ENCODE measurements around the gene FOXJ3. TPM values are rescaled to one million over a fixed set of nuclear protein-coding genes. Genes with fewer than 3 reads are reported as not detected.

The FOXJ3 gene
- total and polyA plus RNA-seq, 7 donors: 14.4 to 53.8 (median 39.9) TPM

DNA sequence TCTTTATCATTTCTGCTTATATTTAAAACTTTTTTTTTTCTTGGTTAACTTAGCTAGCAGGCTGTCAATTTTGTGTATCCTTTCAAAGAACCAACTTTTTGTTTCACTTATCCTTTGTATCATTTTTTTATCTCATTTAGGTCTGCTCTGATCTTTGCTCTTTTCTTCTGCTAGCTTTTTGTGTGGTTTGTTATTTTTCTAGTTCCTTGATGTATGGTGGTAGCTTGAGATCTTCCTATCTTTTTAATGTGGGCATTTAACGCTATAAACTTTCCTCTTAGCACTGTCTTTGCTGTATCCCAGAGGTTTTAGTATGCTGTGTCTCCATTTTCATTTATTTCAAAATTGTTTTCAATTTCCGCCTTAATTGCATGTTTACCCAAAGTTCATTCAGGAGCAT lies 36.5 kb downstream of the FOXJ3 start:
- intact Hi-C loops (cut with DNase I): no loop called here

DNA sequence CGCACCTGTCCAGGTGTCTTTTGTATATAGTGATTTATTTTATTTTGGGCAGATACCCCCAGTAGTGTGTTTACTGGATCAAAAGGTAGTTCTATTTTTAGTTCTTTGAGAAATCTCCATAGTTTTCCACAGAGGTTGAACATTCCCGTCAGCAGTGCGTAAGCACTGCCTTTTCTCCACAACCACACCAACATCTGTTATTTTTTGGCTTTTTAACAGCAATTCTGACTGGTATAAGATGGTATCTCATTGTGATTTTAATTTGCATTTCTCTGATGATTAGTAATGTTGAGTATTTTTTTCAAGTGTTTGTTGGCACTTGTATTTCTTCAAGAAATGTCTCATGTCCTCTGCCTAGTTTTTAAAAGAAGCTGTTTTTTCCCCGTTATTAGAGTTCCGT lies 39.2 kb downstream of the FOXJ3 start:
- TF ChIP-seq POLR2AphosphoS5 (IDR thresholded peaks at IDR 0.05) (no peak), POLR2A (IDR thresholded peaks at IDR 0.05) (no peak), EP300 (IDR thresholded peaks at IDR 0.05) (no peak)
- TF ChIP-seq, protein P1, sequence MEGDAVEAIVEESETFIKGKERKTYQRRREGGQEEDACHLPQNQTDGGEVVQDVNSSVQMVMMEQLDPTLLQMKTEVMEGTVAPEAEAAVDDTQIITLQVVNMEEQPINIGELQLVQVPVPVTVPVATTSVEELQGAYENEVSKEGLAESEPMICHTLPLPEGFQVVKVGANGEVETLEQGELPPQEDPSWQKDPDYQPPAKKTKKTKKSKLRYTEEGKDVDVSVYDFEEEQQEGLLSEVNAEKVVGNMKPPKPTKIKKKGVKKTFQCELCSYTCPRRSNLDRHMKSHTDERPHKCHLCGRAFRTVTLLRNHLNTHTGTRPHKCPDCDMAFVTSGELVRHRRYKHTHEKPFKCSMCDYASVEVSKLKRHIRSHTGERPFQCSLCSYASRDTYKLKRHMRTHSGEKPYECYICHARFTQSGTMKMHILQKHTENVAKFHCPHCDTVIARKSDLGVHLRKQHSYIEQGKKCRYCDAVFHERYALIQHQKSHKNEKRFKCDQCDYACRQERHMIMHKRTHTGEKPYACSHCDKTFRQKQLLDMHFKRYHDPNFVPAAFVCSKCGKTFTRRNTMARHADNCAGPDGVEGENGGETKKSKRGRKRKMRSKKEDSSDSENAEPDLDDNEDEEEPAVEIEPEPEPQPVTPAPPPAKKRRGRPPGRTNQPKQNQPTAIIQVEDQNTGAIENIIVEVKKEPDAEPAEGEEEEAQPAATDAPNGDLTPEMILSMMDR (IDR thresholded peaks at IDR 0.05): no peak
- H3K36me3 ChIP-seq: no peaks in the 10 kb centered on the region
- H3K27ac ChIP-seq: no peak overlapping the region
- H3K27me3 ChIP-seq: no peaks in the 10 kb centered on the region
- no peaks in the 10 kb centered on the region for H3K9me3 ChIP-seq
- DNase-seq: no peak
- no peak overlapping the region for H3K4me3 ChIP-seq
- 99% methylated on average over 5 of the region's 5 CpGs for WGBS, 2 donors
- H3K4me1 ChIP-seq: no peaks in the 10 kb centered on the region
- intact Hi-C loops (cut with DNase I): no loop called here

More for the DNA sequence above, 36.5 kb downstream of the FOXJ3 start:
- no peak for TF ChIP-seq POLR2A (IDR thresholded peaks at IDR 0.05)
- TF ChIP-seq EP300 (IDR thresholded peaks at IDR 0.05): no peak
- no peak for TF ChIP-seq POLR2AphosphoS5 (IDR thresholded peaks at IDR 0.05)
- TF ChIP-seq, protein P1 (IDR thresholded peaks at IDR 0.05): no peak
- WGBS, 2 donors: 86 to 96% methylated on average over 2 of the region's 2 CpGs
- Histone ChIP-seq H3K36me3 (no peaks in the 10 kb centered on the region), H3K9me3 (peaks cover 0 to 6% (median 0%) of the 10 kb centered on the region in 4 donors), H3K4me1 (no peaks in the 10 kb centered on the region), H3K4me3 (no peak overlapping the region), H3K27me3 (no peaks in the 10 kb centered on the region), H3K27ac (no peak overlapping the region)
- no peak for DNase-seq

DNA sequence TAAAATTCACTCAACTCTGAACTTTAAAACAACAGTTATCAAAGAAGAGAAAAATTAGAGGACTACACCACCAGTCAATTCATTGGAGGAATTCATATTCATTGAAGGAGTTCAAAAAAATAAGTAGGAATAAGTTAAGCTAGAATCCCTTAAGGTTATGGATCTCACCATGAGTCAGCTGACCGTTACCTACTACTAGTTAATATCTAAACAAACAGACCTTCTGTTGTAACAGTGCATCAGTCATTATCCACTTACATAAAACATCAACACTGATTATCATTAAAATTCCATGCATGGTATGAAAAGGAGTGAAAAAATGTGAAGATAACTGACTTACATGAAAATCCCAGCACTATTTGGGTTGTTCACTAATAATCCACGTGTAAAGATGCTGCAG lies 44.9 kb downstream of the FOXJ3 start:
- no peak for DNase-seq
- no peaks in the 10 kb centered on the region for H3K27me3 ChIP-seq
- no peak overlapping the region for H3K27ac ChIP-seq
- intact Hi-C loops (cut with DNase I): no loop called here
- WGBS, 2 donors: 69 to 84% methylated on average over 2 of the region's 2 CpGs
- no peaks in the 10 kb centered on the region for H3K9me3 ChIP-seq
- H3K36me3 ChIP-seq: no peaks in the 10 kb centered on the region
- TF ChIP-seq EP300 (IDR thresholded peaks at IDR 0.05) (no peak), POLR2A (IDR thresholded peaks at IDR 0.05) (no peak), POLR2AphosphoS5 (IDR thresholded peaks at IDR 0.05) (no peak)
- TF ChIP-seq, protein P1 (IDR thresholded peaks at IDR 0.05): no peak
- H3K4me1 ChIP-seq: no peaks in the 10 kb centered on the region
- no peak overlapping the region for H3K4me3 ChIP-seq

DNA sequence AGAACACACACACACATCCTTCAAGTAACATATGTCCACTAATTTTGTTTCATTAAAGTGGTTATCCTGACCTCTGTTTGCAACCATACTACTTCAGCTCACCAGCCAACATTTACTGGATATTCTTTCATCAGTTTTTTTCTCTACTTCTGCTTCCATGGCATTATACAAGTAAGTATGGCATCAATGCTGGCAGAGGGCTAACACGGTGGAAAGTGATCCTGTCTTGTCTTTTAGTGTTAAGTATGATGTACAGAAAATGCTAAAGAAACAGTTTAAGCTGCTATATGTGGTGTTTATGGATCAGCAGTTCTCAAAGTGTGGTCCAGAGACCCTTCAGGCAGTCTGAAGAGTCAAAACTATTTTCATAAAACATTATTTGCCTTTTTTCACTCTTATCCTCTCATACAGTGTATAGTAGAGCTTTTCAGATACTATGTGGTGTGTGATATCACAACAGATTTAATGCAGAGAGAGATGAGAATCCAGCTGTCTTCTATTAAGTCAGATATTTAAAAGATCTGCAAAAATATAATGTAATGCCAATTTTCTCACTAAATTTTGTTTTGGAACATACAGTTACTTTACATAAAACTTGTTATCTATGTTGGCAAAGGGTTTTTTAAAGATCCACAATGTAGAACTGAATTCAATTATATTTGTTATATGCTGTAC lies 46.6 kb downstream of the FOXJ3 start:
- H3K9me3 ChIP-seq: no peaks in the 10 kb centered on the region
- H3K27ac ChIP-seq: no peak overlapping the region
- WGBS, 2 donors: 74 to 87% methylated on average over 1 of the region's 1 CpG

More for the DNA sequence above, 46.6 kb downstream of the FOXJ3 start:
- Histone ChIP-seq H3K36me3 (no peaks in the 10 kb centered on the region), H3K4me1 (no peaks in the 10 kb centered on the region), H3K27me3 (no peaks in the 10 kb centered on the region), H3K4me3 (no peak overlapping the region)
- TF ChIP-seq EP300 (IDR thresholded peaks at IDR 0.05): no peak
- TF ChIP-seq, protein P1 (IDR thresholded peaks at IDR 0.05): no peak
- no peak for TF ChIP-seq POLR2AphosphoS5 (IDR thresholded peaks at IDR 0.05)
- no peak for TF ChIP-seq POLR2A (IDR thresholded peaks at IDR 0.05)
- DNase-seq: no peak
- intact Hi-C loops (cut with DNase I): no loop called here

All from sigmoid colon (tissue), 7 donors.